Femur (tissue), 1 donor: ENCODE results near the gene WDR87.

Experiments used
- DNase-seq: peaks from one replicate; pipeline ENCODE4 v3.0.0-alpha.2; 2017

The WDR87 gene

DNA sequence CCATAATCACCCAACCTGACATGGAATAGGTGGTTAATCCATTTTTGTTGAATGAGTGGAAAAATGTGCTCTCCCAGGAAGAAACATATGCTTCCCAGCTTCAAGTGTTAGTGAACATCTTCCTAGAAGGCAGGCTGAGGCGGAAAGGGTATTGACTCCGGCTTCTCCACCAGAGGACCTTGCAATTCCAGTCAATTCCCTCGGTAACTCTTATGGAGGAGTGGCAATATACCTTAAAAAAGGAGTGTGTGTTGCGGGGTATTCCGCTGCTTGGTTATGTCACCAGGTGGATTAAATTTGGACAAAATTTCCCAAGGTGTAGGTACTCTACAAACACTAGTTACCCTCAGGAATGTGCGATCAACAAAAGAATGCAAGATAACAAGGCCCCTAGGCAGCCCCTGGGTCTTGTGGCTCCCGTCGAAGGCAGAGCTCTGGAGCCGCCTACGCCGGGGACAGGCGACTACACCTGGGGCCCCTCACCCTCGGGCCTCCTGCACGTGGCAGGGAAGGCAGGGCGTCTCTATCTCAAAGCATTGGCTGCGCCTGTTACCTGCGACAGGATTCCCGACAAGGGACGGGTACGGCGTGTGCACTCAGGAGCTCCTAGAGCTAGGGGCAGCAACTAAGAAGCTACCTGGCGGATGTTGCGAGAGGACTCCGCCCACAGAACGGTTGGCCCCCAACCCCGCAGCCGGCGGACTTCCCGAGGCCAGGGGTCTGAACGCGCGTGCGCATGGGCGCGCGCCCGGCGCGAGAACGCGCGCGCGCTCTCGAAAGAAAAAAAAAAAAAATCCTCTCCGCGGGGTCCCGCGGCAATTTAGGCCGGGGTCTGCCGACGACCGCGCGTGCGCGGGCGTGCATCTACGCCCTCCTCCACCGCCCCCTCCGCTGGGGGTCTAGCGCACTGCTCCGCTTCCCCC, at the start of gene WDR87:
Gene WDR87, minus strand, starts transcription at position 649 of the 923 bp plus-strand sequence. CDS start 8,355 bp downstream, outside the sequence.
- no peak for DNase-seq

GRCh38 chr19:37955986-37956385, 49.6 kb upstream of the WDR87 start:
- DNase-seq = no peak

- DNase-seq = no peak
Measured at GRCh38 chr19:37954421-37954874, 48.1 kb upstream of the WDR87 start.

DNA sequence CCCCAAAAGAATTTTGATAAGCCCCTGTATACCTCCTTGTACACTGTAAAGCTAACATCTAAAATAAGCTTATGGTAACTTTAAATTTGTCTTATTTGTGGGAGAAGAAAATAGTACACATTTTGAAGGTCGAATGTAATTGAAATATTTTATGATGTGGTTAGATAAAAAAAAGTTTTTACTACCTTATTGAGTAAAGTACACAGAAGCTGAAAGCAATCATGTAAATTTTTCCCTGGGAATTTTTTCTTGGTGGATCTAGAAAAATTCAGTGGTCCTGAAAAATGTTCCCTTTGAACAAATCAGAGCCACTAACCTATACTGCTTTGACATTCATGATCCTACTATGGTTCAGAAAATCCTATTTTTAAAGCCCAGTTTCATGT, 47.5 kb upstream of the WDR87 start:
- DNase-seq = no peak

- no peak for DNase-seq
Measured at GRCh38 chr19:37953171-37953917, 47.0 kb upstream of the WDR87 start.

DNA sequence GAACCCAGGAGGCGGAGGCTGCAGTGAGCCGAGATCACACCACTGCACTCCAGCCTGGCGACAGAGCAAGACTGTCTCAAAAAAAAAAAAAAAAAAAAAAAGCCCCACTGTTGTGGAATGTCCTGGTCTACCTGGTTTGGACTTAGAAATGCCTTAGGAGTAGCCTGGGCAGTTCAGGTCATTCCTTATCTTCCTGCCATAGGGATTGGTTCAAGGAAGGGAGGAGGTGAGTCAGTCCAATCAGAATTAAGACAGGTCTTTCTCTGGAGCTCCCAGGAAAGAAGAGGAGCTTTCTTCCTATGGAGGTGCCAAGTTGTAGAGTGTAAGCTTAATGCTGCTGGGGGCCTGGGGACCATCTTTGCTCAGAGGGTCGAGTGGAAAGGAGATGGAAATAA, 45.4 kb upstream of the WDR87 start:
- DNase-seq = no peak

DNA sequence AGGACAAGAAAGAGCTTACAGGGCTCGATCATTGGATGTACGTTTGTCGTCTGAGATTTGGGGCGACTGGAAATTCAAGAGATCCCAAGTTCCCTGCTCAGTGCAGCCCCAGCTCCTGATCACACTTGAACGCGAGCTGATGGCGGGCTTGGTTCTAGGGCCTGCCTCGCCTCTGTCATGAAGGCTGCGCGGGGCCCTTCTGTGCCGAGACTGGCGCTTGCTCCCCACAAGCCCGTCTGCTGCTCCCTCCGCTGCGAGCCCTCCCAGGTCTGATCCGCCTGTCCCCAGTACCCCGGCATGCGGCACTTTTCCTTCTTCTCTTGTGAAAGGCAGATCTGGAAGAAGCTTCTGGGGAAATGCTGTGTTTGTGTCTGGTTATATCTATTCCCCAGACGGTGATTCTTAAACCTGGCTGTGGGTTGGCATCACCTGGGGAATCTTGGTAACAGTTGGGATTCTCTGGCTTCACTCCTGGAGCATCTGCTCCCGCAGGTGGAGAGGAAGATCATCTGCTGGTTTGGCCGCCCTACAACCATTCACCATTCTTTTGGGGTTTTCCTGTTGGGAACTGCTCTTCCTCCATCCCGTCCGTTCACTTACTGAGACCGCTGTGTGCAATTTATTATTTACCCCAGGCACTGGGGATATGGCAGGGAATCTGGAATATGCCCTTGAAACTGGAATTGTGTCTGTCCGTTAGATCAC, 44.2 kb upstream of the WDR87 start:
- DNase-seq = no peak

DNA sequence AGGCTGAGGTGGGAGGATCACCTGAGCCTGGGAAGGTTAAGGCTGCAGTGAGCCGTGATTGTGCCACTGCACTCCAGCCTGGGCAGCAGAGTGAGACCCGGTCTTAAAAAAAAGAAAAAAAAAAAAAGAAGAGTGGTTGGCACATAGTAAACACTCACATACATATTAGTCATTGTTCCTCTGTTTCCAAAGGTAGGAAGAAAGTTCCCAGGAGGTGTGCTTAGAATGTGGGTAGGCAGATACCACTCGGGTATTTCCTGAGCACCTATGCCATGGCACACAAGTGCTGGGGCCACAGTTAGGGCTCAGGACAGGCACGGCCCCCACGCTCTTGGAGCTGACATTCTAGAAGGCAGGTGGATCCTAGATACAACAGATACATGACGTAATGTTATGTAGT, 42.0 kb upstream of the WDR87 start:
- DNase-seq = no peak

DNA sequence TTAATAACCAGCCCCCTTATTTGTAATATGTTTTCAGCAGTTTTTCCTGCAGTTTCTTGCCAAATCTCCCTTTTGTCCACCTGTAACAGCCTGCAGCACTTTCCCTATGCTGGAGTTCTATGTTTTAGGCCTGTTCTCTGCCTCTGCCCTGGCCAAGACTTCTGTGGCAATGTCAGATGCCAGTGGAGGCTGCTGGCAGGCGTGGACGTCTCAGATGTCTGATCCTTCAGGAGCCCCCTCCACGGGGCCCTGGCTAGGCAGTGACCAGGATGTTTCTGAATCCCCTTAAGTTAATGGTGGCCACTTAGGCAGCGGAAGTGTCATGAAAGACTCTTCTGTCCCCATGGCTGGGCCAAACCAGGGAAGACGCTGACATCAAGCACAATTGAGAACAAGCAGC, 41.4 kb upstream of the WDR87 start:
- no peak for DNase-seq

DNA sequence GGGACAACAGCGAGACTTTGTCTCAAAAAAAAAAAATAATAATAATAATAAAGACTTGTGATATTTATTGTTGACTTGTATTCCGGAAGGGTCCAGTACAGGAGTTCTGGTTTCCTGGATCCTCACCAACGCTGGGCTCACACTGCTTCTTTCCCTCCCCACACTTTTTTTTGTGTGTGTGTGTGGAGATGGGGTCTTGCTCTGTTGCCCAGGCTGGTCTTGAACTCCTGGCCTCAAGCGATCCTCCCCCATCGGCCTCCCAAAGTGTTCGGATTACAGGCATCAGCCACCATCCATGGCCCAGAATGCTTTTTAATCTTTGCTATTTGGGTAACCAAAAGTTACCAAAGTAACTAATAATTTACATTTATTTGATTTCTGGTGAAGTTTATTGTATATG, 39.7 kb upstream of the WDR87 start:
- DNase-seq = no peak

- DNase-seq = no peak
Measured at GRCh38 chr19:37943480-37943879, 37.1 kb upstream of the WDR87 start.

DNA sequence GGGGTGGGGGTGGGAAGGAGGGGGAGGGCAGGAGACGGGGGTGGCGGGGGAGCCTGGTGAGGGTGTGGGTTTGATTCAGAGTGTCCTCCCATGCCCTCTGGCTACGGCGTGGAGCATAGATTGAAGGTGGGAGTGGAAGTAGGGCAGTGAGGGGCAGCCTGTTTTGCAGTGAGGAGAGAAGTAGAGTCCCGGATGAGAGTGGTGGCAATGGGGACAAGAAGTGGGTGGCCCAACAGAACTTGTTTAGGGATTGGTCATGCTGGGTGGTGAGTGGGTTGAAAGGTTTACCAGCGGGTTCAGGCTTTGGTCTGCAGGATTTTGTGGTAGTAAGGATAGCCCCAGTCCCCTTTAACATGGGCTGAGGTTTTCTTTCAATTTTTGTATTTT, 36.1 kb upstream of the WDR87 start:
- no peak for DNase-seq

- DNase-seq = no peak
Measured at GRCh38 chr19:37941782-37942515, 35.6 kb upstream of the WDR87 start.

GRCh38 chr19:37938353-37938752, 32.0 kb upstream of the WDR87 start:
- DNase-seq = no peak

DNA sequence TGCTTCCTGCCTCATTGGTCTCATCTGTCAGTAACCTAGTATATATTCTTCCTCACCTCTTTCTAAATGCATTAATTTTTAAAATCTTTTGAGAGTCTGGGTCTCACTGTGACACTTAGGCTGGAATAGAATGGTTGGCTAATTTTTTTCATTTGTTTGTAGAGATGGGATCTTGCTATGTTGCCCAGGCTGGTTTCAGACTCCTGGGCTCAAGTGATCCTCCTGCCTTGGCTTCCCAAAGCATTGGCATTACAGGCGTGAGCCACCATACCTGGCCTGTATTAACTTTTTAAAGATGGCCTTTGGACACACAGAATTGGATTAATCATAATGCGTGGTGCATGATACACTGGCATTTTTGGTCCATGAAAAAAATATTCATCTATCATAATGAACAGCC, 30.5 kb upstream of the WDR87 start:
- DNase-seq = no peak

DNA sequence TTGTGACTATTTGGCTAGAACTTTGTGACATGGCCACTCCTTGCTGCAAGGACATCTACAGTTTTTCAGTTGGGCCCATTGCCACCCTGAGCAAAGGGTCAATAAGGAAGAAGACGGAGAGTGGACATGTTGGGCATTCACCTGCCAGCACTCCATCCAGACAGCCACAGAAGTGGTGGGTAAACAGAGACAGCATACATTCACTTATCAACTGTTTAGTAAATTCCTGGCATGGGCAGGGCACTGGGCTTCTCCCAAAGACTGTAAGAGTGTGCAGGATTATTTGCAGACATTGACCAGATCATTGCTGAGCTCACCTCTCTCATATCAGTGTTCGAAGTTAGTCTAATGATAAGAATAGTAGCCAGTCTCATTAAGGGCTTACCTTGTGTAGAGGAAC, 29.8 kb upstream of the WDR87 start:
- no peak for DNase-seq

- no peak for DNase-seq
Measured at GRCh38 chr19:37935341-37935740, 28.9 kb upstream of the WDR87 start.

- DNase-seq = peak; percentile 64
Measured at GRCh38 chr19:37933937-37934358, 27.6 kb upstream of the WDR87 start.

DNA sequence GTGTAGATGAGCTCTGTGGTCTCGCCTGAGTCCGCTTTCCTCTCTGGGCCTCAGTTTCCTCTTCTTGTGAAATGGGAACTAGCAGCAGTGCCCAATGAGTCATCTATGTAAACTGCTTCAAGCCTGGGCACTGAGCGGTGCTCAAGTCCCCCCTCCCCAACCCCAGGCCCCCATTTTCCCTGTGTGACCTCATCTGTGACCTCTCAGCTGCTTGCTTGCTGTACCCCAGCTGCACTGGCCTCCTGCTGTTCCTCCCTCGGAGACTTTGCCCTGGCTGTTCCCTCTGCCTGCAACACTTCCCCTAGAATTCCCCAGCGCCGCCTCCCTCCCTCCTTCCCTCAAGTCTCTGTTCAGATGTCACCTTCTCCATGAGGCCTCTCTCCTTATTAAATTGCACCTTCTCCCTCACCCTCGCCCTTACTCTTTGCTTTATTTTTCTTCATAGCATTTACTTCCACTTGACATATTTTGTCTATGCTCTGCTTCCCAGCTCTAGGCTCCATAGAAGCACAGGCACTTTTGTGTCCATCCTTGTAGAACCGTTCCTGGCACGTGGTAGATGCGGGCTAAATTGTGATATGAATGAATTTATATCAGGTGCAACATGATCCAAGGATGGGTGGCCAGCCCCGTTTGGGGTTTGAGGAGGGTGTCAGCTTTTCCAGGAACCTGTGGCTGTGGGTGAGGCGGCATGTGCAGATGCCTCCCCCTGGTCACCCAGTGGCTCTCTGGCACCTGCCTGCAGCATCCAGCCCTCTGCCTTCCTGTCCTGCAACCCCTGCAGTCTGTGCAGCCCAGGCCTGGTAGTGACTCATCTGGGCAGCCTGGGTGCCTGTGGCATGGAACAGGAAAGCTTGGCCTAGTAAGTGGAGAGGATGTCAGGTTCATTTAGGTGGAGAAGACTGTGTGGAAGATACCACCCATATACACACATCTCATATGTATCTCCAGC, 26.9 kb upstream of the WDR87 start:
- no peak for DNase-seq

DNA sequence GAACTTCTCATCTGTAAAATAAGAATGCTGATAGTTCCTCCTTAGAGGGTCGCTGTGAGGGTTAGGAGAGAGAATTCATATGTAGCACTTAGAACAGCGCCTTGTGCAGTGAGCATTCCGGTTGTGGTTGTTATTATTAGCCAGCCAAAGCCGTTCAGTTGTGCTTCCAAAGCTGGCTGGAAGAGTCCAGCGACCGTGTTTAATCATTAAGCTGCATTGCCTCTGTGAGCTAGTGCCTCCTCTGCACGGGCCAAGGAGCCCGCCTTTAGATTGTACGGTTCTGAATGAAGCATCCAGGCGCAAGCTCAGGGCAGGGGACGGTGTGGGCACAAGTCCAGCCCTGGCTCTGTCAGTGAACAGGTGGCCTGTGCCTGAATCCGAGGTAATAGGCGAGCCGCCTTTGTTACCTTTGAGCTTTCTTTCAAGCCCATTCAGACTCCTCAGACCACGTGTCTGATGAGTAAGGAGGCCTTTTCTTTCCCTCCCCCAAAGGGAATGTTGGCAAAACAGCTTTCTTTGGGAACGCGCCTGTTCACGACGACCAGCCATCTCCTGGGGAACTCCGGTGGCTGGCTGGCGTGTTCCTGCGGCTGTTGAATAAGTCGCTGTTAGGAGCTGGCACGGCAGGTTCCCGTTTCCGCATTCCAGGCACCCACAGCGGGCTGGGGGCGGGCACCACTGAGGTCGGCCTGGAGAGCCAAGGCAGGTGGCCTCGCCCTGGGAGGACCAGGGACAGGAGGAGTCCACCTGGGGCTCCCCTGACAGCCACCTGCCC, 25.7 kb upstream of the WDR87 start:
- DNase-seq = peak; percentile 65

DNA sequence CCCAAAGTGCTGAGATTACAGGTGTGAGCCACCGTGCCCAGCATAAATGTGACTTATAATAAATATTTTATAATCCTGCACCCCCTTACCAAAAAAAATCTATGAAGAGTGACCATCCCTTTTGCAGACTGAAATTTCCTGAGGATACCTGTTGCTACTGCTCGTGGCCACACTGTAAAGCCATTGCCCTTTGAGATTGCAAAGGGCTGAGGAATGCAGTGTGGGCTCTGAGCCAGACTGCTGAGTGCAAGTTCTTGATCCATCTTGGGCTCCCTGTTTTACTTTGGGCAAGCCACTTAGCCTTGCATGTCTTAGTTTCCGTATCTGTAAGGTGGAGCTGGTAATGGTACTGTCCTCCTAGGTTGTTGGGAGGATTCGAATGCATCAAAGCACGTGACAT, 24.0 kb upstream of the WDR87 start:
- DNase-seq = no peak
